Caco-2 (cell line): ENCODE results near the gene APOM. TPM values are rescaled to one million over a fixed set of nuclear protein-coding genes. Genes with fewer than 3 reads are reported as not detected.

Experiments
- BruUV-seq: library from RNA; stranded (reverse); fragments of 400-500 nt; replicated peaks from 2 replicates; lab custom pipeline; 2021; lab: Mats Ljungman, UMichigan
- CTCF ChIA-PET: fragments of 300-600 bp; sonication (Branson Sonifier 250); formaldehyde crosslinking; loops from one replicate; lab custom pipeline; 2022; ENCODE audit warnings: antibody characterized with exemption; lab: Charles Lee
- POLR2A ChIA-PET: fragments of 300-600 bp; sonication (Branson Sonifier 250); formaldehyde crosslinking; loops from one replicate; lab custom pipeline; 2022; ENCODE audit warnings: antibody characterized with exemption; lab: Charles Lee
- DNase-seq, 2 experiments: peaks; one replicate each; pipeline versions ENCODE4 v3.0.0 to v3.0.0-alpha.2; 2020 to 2022
- H3K27me3 ChIP-seq: replicated peaks from 2 replicates; pipeline ENCODE4 v1.6.0; 2011; ENCODE audit warnings: low read length; ENCODE audit not compliant: control insufficient read depth, insufficient read depth
- H3K36me3 ChIP-seq: 2 replicates; pipeline ENCODE4 v1.5.1; 2011; ENCODE audit warnings: low read length; ENCODE audit not compliant: control insufficient read depth, insufficient read depth
- H3K4me1 ChIP-seq: fragments of 250-450 bp; sonication (Bioruptor Pico); 2 replicates; pipeline ENCODE4 v1.5.1; 2020; ENCODE audit warnings: mild to moderate bottlenecking
- H3K4me3 ChIP-seq: 2 replicates; pipeline ENCODE4 v1.5.1; 2011; ENCODE audit warnings: low read depth, mild to moderate bottlenecking, control low read depth, low read length
- H3K9me3 ChIP-seq: fragments of 250-450 bp; sonication (Bioruptor Pico); 2 replicates; pipeline ENCODE4 v1.5.1; 2020; ENCODE audit warnings: mild to moderate bottlenecking, moderate library complexity
- H3K27ac Mint-ChIP-seq: one replicate; pipeline ENCODE4 v1.8.0; 2022; ENCODE audit warnings: mixed read lengths; ENCODE audit not compliant: unreplicated experiment
- H3K27me3 Mint-ChIP-seq: one replicate; pipeline ENCODE4 v1.8.0; 2022; ENCODE audit warnings: mixed read lengths; ENCODE audit not compliant: insufficient read depth, unreplicated experiment
- H3K36me3 Mint-ChIP-seq: one replicate; pipeline ENCODE4 v1.8.0; 2022; ENCODE audit warnings: mild to moderate bottlenecking, mixed read lengths; ENCODE audit not compliant: insufficient read depth, unreplicated experiment
- H3K4me1 Mint-ChIP-seq: one replicate; pipeline ENCODE4 v1.8.0; 2022; ENCODE audit warnings: low read depth, mixed read lengths; ENCODE audit not compliant: unreplicated experiment
- H3K4me3 Mint-ChIP-seq: one replicate; pipeline ENCODE4 v1.8.0; 2022; ENCODE audit warnings: mild to moderate bottlenecking, moderate library complexity, mixed read lengths; ENCODE audit not compliant: unreplicated experiment
- H3K9me3 Mint-ChIP-seq: one replicate; pipeline ENCODE4 v1.8.0; 2022; ENCODE audit warnings: mixed read lengths; ENCODE audit not compliant: unreplicated experiment
- intact Hi-C: fragments of 100-400 bp; cut with micrococcal nuclease; formaldehyde crosslinking; loops from one replicate; pipeline ENCODE4 v1.10.0; 2022; ENCODE audit not compliant: unreplicated experiment
- total RNA-seq: library from RNA; stranded (reverse); gene quantifications from 2 replicates; pipeline ENCODE4 v1.2.3, GENCODE V29; 2022
- TF ChIP-seq, protein P1 (sequence below), 2 experiments: fragments of 200-600 bp in 1 of 2; IDR thresholded peaks; 1 replicate in 1 of 2; 2 replicates in 1 of 2; pipeline versions ENCODE4 v1.5.1 to v1.8.0; 2011 to 2022; ENCODE audit warnings: antibody characterized with exemption in 1 of 2, control low read depth in 1 of 2, inconsistent platforms in 1 of 2, low read depth in 1 of 2, low read length in 1 of 2, mild to moderate bottlenecking in 1 of 2, moderate library complexity in 1 of 2; ENCODE audit not compliant: insufficient read depth in 1 of 2, severe bottlenecking in 1 of 2, unreplicated experiment in 1 of 2

Gene APOM
- total RNA-seq, 1 experiment from 2014 or later: 15.8 TPM

DNA sequence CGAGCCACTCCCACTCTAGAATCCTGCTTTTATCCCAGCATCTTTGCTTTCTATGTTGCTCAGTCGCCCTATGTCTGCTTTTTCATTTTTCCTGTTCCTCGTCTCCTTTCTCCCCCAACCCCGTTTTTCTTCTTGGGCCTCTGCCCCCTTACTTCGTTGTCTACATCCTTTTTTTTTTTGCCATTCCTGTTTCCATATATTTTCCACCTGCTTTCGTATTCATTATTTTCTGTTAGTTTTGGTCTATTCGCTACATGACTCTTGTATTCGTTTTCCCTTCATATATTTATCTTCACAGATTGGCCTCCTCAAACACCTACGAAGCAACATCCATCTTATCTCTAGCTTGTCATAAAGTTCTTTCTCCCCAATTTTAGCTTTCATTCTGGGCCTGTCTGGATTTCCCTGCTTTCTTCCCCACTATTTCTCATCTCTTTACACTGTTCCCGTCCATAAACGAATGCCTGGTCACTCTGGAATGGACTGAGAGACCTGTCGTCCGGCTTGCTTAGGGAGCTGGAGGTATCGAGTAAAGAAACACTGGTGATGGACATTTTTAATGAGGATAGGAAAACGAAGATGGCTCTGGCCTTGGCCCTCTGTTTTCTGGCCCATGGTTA, 34.3 kb upstream of the APOM start:
- H3K9me3 Mint-ChIP-seq: no peaks in the 10 kb centered on the region
- BruUV-seq: TSS peak; percentile 62

DNA sequence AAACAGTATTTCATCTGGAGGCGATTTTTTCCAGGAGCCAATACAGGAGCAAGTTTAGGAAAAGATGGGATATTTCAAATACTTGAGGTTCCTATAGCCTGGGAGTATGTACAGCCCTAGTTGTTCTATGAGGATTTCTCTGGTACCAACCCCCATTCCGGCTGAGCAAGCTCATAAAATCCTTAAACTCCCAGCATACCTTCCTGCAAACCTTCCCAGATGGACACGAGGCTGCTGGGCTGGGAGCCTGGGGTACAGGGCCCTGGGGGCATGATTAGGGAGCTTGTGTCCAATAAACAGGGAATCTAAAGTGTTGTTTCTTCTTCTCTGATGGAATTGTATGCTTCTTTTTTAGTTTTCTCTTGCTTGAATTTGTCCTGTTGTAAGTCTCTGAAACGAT, 33.7 kb upstream of the APOM start:
- POLR2A ChIA-PET: interaction anchor here (0.5 to 1.4 kb wide), 4 partner anchors 30 to 43 kb away, joined by 3 to 4 read pairs (median 4); partner anchors contain the start of genes APOM, BAG6, C6orf47 and GPANK1
- H3K9me3 Mint-ChIP-seq: no peaks in the 10 kb centered on the region
- H3K4me1 Mint-ChIP-seq: peaks cover 12% of the 10 kb centered on the region
- DNase-seq: no peak
- BruUV-seq: no TSS peak
- peaks cover 9% of the 10 kb centered on the region for H3K4me1 ChIP-seq
- H3K27me3 Mint-ChIP-seq: no peaks in the 10 kb centered on the region
- no peaks in the 10 kb centered on the region for H3K9me3 ChIP-seq
- peaks cover 18% of the 10 kb centered on the region for H3K36me3 ChIP-seq
- peak overlapping the region; percentile 99 for H3K27ac Mint-ChIP-seq
- intact Hi-C loops: loop anchor here (2.0 kb wide), 1 partner anchor 31 kb away; the partner anchor contains the start of gene BAG6
- TF ChIP-seq, protein P1, sequence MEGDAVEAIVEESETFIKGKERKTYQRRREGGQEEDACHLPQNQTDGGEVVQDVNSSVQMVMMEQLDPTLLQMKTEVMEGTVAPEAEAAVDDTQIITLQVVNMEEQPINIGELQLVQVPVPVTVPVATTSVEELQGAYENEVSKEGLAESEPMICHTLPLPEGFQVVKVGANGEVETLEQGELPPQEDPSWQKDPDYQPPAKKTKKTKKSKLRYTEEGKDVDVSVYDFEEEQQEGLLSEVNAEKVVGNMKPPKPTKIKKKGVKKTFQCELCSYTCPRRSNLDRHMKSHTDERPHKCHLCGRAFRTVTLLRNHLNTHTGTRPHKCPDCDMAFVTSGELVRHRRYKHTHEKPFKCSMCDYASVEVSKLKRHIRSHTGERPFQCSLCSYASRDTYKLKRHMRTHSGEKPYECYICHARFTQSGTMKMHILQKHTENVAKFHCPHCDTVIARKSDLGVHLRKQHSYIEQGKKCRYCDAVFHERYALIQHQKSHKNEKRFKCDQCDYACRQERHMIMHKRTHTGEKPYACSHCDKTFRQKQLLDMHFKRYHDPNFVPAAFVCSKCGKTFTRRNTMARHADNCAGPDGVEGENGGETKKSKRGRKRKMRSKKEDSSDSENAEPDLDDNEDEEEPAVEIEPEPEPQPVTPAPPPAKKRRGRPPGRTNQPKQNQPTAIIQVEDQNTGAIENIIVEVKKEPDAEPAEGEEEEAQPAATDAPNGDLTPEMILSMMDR (IDR thresholded peaks at IDR 0.05; ENCODE audit: insufficient read depth in 1 of 2, low read depth in 1 of 2, low read length in 1 of 2, severe bottlenecking in 1 of 2, unreplicated experiment in 1 of 2): no peak
- CTCF ChIA-PET: no interaction called here
- H3K4me3 ChIP-seq: peak overlapping the region; percentile 77
- peaks cover 68% of the 10 kb centered on the region for H3K36me3 Mint-ChIP-seq
- no peaks in the 10 kb centered on the region for H3K27me3 ChIP-seq
- peak overlapping the region; percentile 83 for H3K4me3 Mint-ChIP-seq

More for the DNA sequence above, 34.3 kb upstream of the APOM start:
- Mint-ChIP-seq H3K27ac (peak overlapping the region; percentile 99), H3K36me3 (peaks cover 62% of the 10 kb centered on the region), H3K4me3 (peak overlapping the region; percentile 83), H3K27me3 (no peaks in the 10 kb centered on the region), H3K4me1 (peaks cover 12% of the 10 kb centered on the region)
- ChIA-PET POLR2A (interaction anchor here (0.5 to 1.8 kb wide), 4 partner anchors 31 to 43 kb away, joined by 3 to 13 read pairs (median 4); partner anchors contain the start of genes APOM, BAG6, C6orf47 and GPANK1), CTCF (interaction anchor here (1.0 kb wide), 1 partner anchor 36 kb away, joined by 3 read pairs; the partner anchor contains the start of gene LST1)
- intact Hi-C loops: loop anchor here (2.0 kb wide), 1 partner anchor 31 kb away; the partner anchor contains the start of gene BAG6
- Histone ChIP-seq H3K27me3 (no peaks in the 10 kb centered on the region), H3K4me3 (peak overlapping the region; percentile 77), H3K4me1 (peaks cover 9% of the 10 kb centered on the region), H3K36me3 (peaks cover 16% of the 10 kb centered on the region), H3K9me3 (no peaks in the 10 kb centered on the region)
- TF ChIP-seq, protein P1 (IDR thresholded peaks at IDR 0.05; ENCODE audit: insufficient read depth in 1 of 2, low read depth in 1 of 2, low read length in 1 of 2, severe bottlenecking in 1 of 2, unreplicated experiment in 1 of 2): no peak
- no peak for DNase-seq

DNA sequence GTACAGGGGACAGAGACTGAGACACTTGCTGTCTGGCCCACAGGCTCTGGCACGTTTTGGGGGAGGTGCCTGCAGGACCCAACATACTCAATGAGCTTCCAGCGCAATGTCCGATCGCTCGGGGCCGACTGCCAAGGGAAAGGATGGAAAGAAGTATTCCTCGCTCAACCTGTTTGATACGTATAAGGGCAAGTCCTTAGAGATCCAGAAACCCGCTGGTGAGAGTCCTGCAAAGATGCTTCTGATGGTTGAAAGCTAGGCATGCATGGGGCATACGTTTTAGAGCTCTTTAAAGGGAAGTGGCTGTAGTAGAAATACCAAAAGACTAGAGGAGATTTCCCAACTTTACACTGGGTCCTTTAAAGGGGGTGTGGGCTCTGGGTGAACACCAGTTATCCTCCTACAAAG, 33.0 kb upstream of the APOM start:
- H3K27me3 Mint-ChIP-seq: no peaks in the 10 kb centered on the region
- Histone ChIP-seq H3K4me1 (peaks cover 9% of the 10 kb centered on the region), H3K27me3 (no peaks in the 10 kb centered on the region), H3K4me3 (no peak overlapping the region), H3K36me3 (peaks cover 20% of the 10 kb centered on the region), H3K9me3 (no peaks in the 10 kb centered on the region)
- BruUV-seq: no TSS peak
- ChIA-PET CTCF (no interaction called here), POLR2A (interaction anchor here (1.0 to 1.4 kb wide), 2 partner anchors 29 to 38 kb away, joined by 4 read pairs; partner anchors contain the start of genes BAG6 and C6orf47)
- H3K4me1 Mint-ChIP-seq: peaks cover 12% of the 10 kb centered on the region
- H3K4me3 Mint-ChIP-seq: peak overlapping the region; percentile 83
- peak overlapping the region; percentile 99 for H3K27ac Mint-ChIP-seq
- peaks cover 75% of the 10 kb centered on the region for H3K36me3 Mint-ChIP-seq
- TF ChIP-seq, protein P1 (IDR thresholded peaks at IDR 0.05; ENCODE audit: insufficient read depth in 1 of 2, low read depth in 1 of 2, low read length in 1 of 2, severe bottlenecking in 1 of 2, unreplicated experiment in 1 of 2): no peak
- intact Hi-C loops: no loop called here
- DNase-seq: no peak
- H3K9me3 Mint-ChIP-seq: no peaks in the 10 kb centered on the region
